SK-N-SH (cell line): Measurements from ENCODE around the gene IGF1R. TPM values are rescaled to one million over a fixed set of nuclear protein-coding genes. Genes with fewer than 3 reads are reported as not detected.

ENCODE experiments used
- CTCF ChIA-PET: fragments of 300-600, 350-600 bp; formaldehyde crosslinking; extraction: SDS; loops from one replicate; lab custom pipeline; 2021; lab: Yijun Ruan, JAX
- POLR2A ChIA-PET: fragments of 350-600 bp; sonication (Branson Sonifier 250); formaldehyde crosslinking; extraction: SDS; loops from one replicate; lab custom pipeline; 2020; ENCODE audit warnings: antibody characterized with exemption, inconsistent platforms; lab: Yijun Ruan, JAX
- DNase-seq: peaks from one replicate; pipeline ENCODE4 v3.0.0; 2012
- H2AFZ ChIP-seq: fragments of 200-600 bp; sonication (generic); 2 replicates; pipeline ENCODE4 v1.8.1; 2016; ENCODE audit warnings: antibody characterized with exemption, mild to moderate bottlenecking, low read depth
- H3F3A ChIP-seq: fragments of 200-600 bp; sonication (generic); replicated peaks from 2 replicates; pipeline ENCODE3; 2016; ENCODE audit warnings: antibody characterized with exemption, mild to moderate bottlenecking; ENCODE audit not compliant: insufficient read depth
- H3K27ac ChIP-seq, 2 experiments: fragments of 200-500 bp in 1 of 2; fragments of 200-600 bp in 1 of 2; sonication (Bioruptor generic) in 1 of 2; sonication (generic), shearing (Covaris generic) in 1 of 2; 2 replicates each; pipeline versions ENCODE4 v1.5.1 to v1.6.1; 2014 to 2016; ENCODE audit warnings: low read depth in 2 of 2, inconsistent platforms in 1 of 2, low read length in 1 of 2, mild to moderate bottlenecking in 1 of 2, mixed read lengths in 1 of 2
- H3K27me3 ChIP-seq: fragments of 200-600 bp; sonication (generic), shearing (Covaris generic); 2 replicates; pipeline ENCODE4 v1.6.1; 2016; ENCODE audit warnings: mixed run types; ENCODE audit not compliant: insufficient read depth
- H3K36me3 ChIP-seq, 2 experiments: fragments of 200-500 bp in 1 of 2; fragments of 200-600 bp in 1 of 2; sonication (Bioruptor generic) in 1 of 2; sonication (generic) in 1 of 2; replicated peaks in 1 of 2; 2 replicates each; pipeline versions ENCODE3 to v1.5.1; 2014 to 2016; ENCODE audit warnings: low read length in 1 of 2, mild to moderate bottlenecking in 1 of 2; ENCODE audit not compliant: insufficient read depth in 2 of 2, control insufficient read depth in 1 of 2
- H3K4me1 ChIP-seq, 2 experiments: fragments of 200-500 bp in 1 of 2; fragments of 200-600 bp in 1 of 2; sonication (Bioruptor generic) in 1 of 2; sonication (generic), shearing (Covaris generic) in 1 of 2; 2 replicates each; pipeline versions ENCODE4 v1.5.1 to v1.6.1; 2014 to 2016; ENCODE audit warnings: low read depth in 1 of 2, low read length in 1 of 2, mixed run types in 1 of 2; ENCODE audit not compliant: insufficient read depth in 2 of 2, control insufficient read depth in 1 of 2
- H3K4me2 ChIP-seq: fragments of 200-600 bp; sonication (generic), shearing (Covaris generic); 2 replicates; pipeline ENCODE4 v1.6.1; 2017; ENCODE audit warnings: mixed run types
- H3K4me3 ChIP-seq, 2 experiments: fragments of 200-500 bp in 1 of 2; fragments of 200-600 bp in 1 of 2; sonication (Bioruptor generic) in 1 of 2; sonication (generic), shearing (Covaris generic) in 1 of 2; 2 replicates each; pipeline versions ENCODE4 v1.5.1 to v1.8.1; 2014 to 2016; ENCODE audit warnings: low read depth in 2 of 2, inconsistent platforms in 1 of 2, low read length in 1 of 2, mild to moderate bottlenecking in 1 of 2, mixed read lengths in 1 of 2, moderate library complexity in 1 of 2
- H3K79me2 ChIP-seq: fragments of 200-600 bp; sonication (generic); 2 replicates; pipeline ENCODE4 v1.8.1; 2017; ENCODE audit warnings: mild to moderate bottlenecking; ENCODE audit not compliant: insufficient read depth
- H3K9ac ChIP-seq: fragments of 200-600 bp; sonication (generic); 2 replicates; pipeline ENCODE4 v1.6.1; 2017; ENCODE audit warnings: mixed run types
- H3K9me2 ChIP-seq: fragments of 200-600 bp; sonication (generic); 2 replicates; pipeline ENCODE4 v1.6.1; 2017; ENCODE audit warnings: mixed run types
- H3K9me3 ChIP-seq: fragments of 200-600 bp; sonication (generic); 2 replicates; pipeline ENCODE4 v1.6.1; 2017; ENCODE audit warnings: mixed run types, mild to moderate bottlenecking, moderate library complexity
- H4K20me1 ChIP-seq: fragments of 200-600 bp; sonication (generic); 2 replicates; pipeline ENCODE4 v1.6.1; 2017; ENCODE audit warnings: mild to moderate bottlenecking, mixed run types; ENCODE audit not compliant: insufficient read depth
- EP300 ChIP-seq, 2 experiments: IDR thresholded peaks; 2 replicates each; pipeline versions ENCODE4 v1.4.0 to v1.6.1; 2012; ENCODE audit warnings: borderline replicate concordance in 1 of 2, low read depth in 1 of 2, low read length in 1 of 2
- FOXJ3 ChIP-seq: sonication (generic); formaldehyde crosslinking; IDR thresholded peaks from 2 replicates; pipeline ENCODE4 v1.5.1; 2020; ENCODE audit warnings: mild to moderate bottlenecking, missing genetic modification reagents
- JUND ChIP-seq: IDR thresholded peaks from 2 replicates; pipeline ENCODE4 v1.4.0; 2012
- MEF2A ChIP-seq: IDR thresholded peaks from 2 replicates; pipeline ENCODE4 v1.4.0; 2012; ENCODE audit warnings: low read depth, borderline replicate concordance
- MXI1 ChIP-seq: IDR thresholded peaks from 2 replicates; pipeline ENCODE4 v1.6.1; 2012; ENCODE audit warnings: mild to moderate bottlenecking, low read depth, low read length, improper control_type of control experiment
- NFIC ChIP-seq: IDR thresholded peaks from 2 replicates; pipeline ENCODE4 v1.4.0; 2012; ENCODE audit warnings: borderline replicate concordance
- NRF1 ChIP-seq: IDR thresholded peaks from 2 replicates; pipeline ENCODE4 v1.6.1; 2012; ENCODE audit warnings: low read depth, mild to moderate bottlenecking, low read length
- POLR2AphosphoS5 ChIP-seq: IDR thresholded peaks from 2 replicates; pipeline ENCODE4 v1.6.1; 2012; ENCODE audit warnings: low read depth, low read length
- RFX5 ChIP-seq: IDR thresholded peaks from 2 replicates; pipeline ENCODE4 v1.6.1; 2012; ENCODE audit warnings: mild to moderate bottlenecking, improper control_type of control experiment, low read length
- SMC3 ChIP-seq: IDR thresholded peaks from 2 replicates; pipeline ENCODE4 v1.6.1; 2012; ENCODE audit warnings: low read depth, low read length, improper control_type of control experiment
- YY1 ChIP-seq: IDR thresholded peaks from 2 replicates; pipeline ENCODE4 v1.4.0; 2012; ENCODE audit warnings: low read depth, mild to moderate bottlenecking
- ZBTB33 ChIP-seq: IDR thresholded peaks from 2 replicates; pipeline ENCODE4 v1.4.0; 2012; ENCODE audit warnings: low read depth, borderline replicate concordance
- WGBS: methylation state at CpG from one replicate; pipeline ENCODE4 v1.1.6; 2017; ENCODE audit warnings: low lambda C conversion rate; 5-methylcytosine and 5-hydroxymethylcytosine counted together
- polyA plus RNA-seq, 3 experiments: library from polyadenylated mRNA; depleted of rRNA; stranded (reverse); fragments of >200 nt; gene quantifications; 2 replicates each; pipeline ENCODE4 v1.2.3, GENCODE V29; 2012
- TF ChIP-seq, protein P1 (sequence below): IDR thresholded peaks from 2 replicates; pipeline ENCODE4 v1.6.1; 2012; ENCODE audit warnings: mild to moderate bottlenecking, low read depth, low read length, moderate library complexity
- TF ChIP-seq, protein P2 (sequence below): fragments of 200-600 bp; sonication (generic); IDR thresholded peaks from 2 replicates; pipeline ENCODE4 v1.6.1; 2017; ENCODE audit warnings: antibody characterized with exemption, mild to moderate bottlenecking, moderate library complexity
- TF ChIP-seq, protein P3 (sequence below): fragments of 150-350 bp; IDR thresholded peaks from 2 replicates; pipeline ENCODE4 v1.6.1; 2017; ENCODE audit warnings: antibody characterized with exemption, low read length, low read depth, borderline replicate concordance

The IGF1R gene
- polyA plus RNA-seq, 1 of the 3 experiments (the other 2 are of a cell fraction) = 9.5 TPM

DNA sequence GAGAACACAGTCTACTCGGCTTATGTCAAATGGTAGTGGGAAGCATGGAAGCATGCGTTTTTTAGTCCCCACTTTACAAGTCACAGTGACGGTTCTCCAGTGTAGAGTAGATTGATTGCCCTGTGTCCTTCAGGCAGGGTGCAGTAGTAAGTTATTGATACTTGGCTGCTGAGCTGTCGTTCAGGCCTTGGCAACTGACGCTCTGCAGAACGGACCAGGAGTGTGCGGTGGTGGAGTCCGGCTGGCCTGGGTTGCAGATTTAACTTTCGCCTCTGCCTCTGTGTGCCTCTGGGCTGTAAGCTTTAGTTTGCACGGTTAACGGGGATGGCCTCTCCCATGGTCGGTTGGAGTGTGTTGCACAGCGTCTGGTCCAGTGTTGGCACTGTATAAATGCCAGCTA lies 58.6 kb downstream of the IGF1R start:
- Histone ChIP-seq H3K9me3 (no peaks in the 10 kb centered on the region), H3K9me2 (no peaks in the 10 kb centered on the region), H3K36me3 (peaks cover 9 to 15% of the 10 kb centered on the region in 2 experiments), H3K27me3 (no peaks in the 10 kb centered on the region), H3K4me1 (peaks cover 0 to 18% of the 10 kb centered on the region in 2 experiments; a peak in 1 of 4 replicates), H4K20me1 (peaks cover 29% of the 10 kb centered on the region), H2AFZ (no peak overlapping the region), H3K4me2 (no peak overlapping the region), H3K27ac (no peak overlapping the region), H3K79me2 (peaks cover 84% of the 10 kb centered on the region), H3F3A (no peaks in the 10 kb centered on the region), H3K9ac (no peak overlapping the region), H3K4me3 (no peak overlapping the region)
- no peak for DNase-seq
- ChIA-PET POLR2A (no interaction called here), CTCF (no interaction called here)
- WGBS = 89% methylated on average over 10 of the region's 13 CpGs
- TF ChIP-seq POLR2AphosphoS5 (no peak), FOXJ3 (CRISPR knock-in tag) (no peak), YY1 (no peak), ZBTB33 (no peak), NFIC (no peak), EP300 (IDR thresholded peaks at IDR 0.05; ENCODE audit: borderline replicate concordance in 1 of 2, low read depth in 1 of 2, low read length in 1 of 2) (no peak), MXI1 (no peak), JUND (no peak), NRF1 (no peak), RFX5 (no peak), SMC3 (no peak), MEF2A (no peak)
- TF ChIP-seq, protein P1, sequence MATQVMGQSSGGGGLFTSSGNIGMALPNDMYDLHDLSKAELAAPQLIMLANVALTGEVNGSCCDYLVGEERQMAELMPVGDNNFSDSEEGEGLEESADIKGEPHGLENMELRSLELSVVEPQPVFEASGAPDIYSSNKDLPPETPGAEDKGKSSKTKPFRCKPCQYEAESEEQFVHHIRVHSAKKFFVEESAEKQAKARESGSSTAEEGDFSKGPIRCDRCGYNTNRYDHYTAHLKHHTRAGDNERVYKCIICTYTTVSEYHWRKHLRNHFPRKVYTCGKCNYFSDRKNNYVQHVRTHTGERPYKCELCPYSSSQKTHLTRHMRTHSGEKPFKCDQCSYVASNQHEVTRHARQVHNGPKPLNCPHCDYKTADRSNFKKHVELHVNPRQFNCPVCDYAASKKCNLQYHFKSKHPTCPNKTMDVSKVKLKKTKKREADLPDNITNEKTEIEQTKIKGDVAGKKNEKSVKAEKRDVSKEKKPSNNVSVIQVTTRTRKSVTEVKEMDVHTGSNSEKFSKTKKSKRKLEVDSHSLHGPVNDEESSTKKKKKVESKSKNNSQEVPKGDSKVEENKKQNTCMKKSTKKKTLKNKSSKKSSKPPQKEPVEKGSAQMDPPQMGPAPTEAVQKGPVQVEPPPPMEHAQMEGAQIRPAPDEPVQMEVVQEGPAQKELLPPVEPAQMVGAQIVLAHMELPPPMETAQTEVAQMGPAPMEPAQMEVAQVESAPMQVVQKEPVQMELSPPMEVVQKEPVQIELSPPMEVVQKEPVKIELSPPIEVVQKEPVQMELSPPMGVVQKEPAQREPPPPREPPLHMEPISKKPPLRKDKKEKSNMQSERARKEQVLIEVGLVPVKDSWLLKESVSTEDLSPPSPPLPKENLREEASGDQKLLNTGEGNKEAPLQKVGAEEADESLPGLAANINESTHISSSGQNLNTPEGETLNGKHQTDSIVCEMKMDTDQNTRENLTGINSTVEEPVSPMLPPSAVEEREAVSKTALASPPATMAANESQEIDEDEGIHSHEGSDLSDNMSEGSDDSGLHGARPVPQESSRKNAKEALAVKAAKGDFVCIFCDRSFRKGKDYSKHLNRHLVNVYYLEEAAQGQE = no peak
- TF ChIP-seq, protein P2, sequence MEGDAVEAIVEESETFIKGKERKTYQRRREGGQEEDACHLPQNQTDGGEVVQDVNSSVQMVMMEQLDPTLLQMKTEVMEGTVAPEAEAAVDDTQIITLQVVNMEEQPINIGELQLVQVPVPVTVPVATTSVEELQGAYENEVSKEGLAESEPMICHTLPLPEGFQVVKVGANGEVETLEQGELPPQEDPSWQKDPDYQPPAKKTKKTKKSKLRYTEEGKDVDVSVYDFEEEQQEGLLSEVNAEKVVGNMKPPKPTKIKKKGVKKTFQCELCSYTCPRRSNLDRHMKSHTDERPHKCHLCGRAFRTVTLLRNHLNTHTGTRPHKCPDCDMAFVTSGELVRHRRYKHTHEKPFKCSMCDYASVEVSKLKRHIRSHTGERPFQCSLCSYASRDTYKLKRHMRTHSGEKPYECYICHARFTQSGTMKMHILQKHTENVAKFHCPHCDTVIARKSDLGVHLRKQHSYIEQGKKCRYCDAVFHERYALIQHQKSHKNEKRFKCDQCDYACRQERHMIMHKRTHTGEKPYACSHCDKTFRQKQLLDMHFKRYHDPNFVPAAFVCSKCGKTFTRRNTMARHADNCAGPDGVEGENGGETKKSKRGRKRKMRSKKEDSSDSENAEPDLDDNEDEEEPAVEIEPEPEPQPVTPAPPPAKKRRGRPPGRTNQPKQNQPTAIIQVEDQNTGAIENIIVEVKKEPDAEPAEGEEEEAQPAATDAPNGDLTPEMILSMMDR = no peak
- TF ChIP-seq, protein P3, sequence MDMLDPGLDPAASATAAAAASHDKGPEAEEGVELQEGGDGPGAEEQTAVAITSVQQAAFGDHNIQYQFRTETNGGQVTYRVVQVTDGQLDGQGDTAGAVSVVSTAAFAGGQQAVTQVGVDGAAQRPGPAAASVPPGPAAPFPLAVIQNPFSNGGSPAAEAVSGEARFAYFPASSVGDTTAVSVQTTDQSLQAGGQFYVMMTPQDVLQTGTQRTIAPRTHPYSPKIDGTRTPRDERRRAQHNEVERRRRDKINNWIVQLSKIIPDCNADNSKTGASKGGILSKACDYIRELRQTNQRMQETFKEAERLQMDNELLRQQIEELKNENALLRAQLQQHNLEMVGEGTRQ = no peak
